Hepatocyte (in vitro differentiated cells): ENCODE data around the gene PHOSPHO2. TPM values are rescaled to one million over a fixed set of nuclear protein-coding genes. Genes with fewer than 3 reads are reported as not detected.
A peak's percentile ranks its signal among the peaks of the same experiment; 100 is the strongest.
"Not testable (repeated sequence)": the region's sequence is repeated elsewhere in the genome, so short reads cannot be mapped to it uniquely, and the experiment has no call there.

Source experiments
- DNase-seq: peaks from one replicate; pipeline ENCODE4 v3.0.0-alpha.2; 2016; ENCODE audit warnings: low spot score
- H2AFZ ChIP-seq: fragments of 200-600 bp; sonication (generic); 2 replicates; pipeline ENCODE4 v1.6.0; 2016; ENCODE audit warnings: antibody characterized with exemption, mild to moderate bottlenecking
- H3K27ac ChIP-seq: fragments of 200-600 bp; sonication (generic); 2 replicates; pipeline ENCODE4 v1.5.1; 2016; ENCODE audit warnings: mild to moderate bottlenecking
- H3K27me3 ChIP-seq: fragments of 200-600 bp; sonication (generic); 2 replicates; pipeline ENCODE4 v1.6.1; 2016
- H3K36me3 ChIP-seq: fragments of 200-600 bp; sonication (generic); replicated peaks from 2 replicates; pipeline ENCODE4 v1.5.1; 2016; ENCODE audit warnings: low read depth; ENCODE audit not compliant: insufficient read depth
- H3K4me1 ChIP-seq: fragments of 200-600 bp; sonication (generic); 2 replicates; pipeline ENCODE4 v1.5.1; 2016; ENCODE audit warnings: mild to moderate bottlenecking, moderate library complexity; ENCODE audit not compliant: insufficient read depth
- H3K4me2 ChIP-seq: fragments of 200-600 bp; sonication (generic); 2 replicates; pipeline ENCODE4 v1.6.0; 2016
- H3K4me3 ChIP-seq: fragments of 200-600 bp; sonication (generic); 2 replicates; pipeline ENCODE4 v1.5.1; 2016; ENCODE audit warnings: mild to moderate bottlenecking
- H3K79me2 ChIP-seq: fragments of 200-600 bp; sonication (generic); 2 replicates; pipeline ENCODE4 v1.6.0; 2017; ENCODE audit warnings: mild to moderate bottlenecking
- H3K9me2 ChIP-seq: fragments of 200-600 bp; sonication (generic); replicated peaks from 2 replicates; pipeline ENCODE4 v1.6.0; 2017; ENCODE audit warnings: mild to moderate bottlenecking; ENCODE audit not compliant: insufficient read depth
- H3K9me3 ChIP-seq: fragments of 200-600 bp; sonication (generic); 2 replicates; pipeline ENCODE4 v1.5.1; 2016; ENCODE audit warnings: low read depth, mild to moderate bottlenecking
- H4K20me1 ChIP-seq: fragments of 200-600 bp; sonication (generic); 2 replicates; pipeline ENCODE4 v1.6.0; 2016; ENCODE audit warnings: mild to moderate bottlenecking; ENCODE audit not compliant: insufficient read depth, poor library complexity, severe bottlenecking
- EZH2 ChIP-seq: fragments of 200-600 bp; sonication (generic); IDR thresholded peaks from 2 replicates; pipeline ENCODE4 v1.6.1; 2016; ENCODE audit warnings: antibody characterized with exemption, mild to moderate bottlenecking, borderline replicate concordance
- EZH2phosphoT487 ChIP-seq: fragments of 200-600 bp; sonication (generic); IDR thresholded peaks from one replicate; pipeline ENCODE4 v1.6.1; 2018; ENCODE audit warnings: antibody characterized with exemption, mild to moderate bottlenecking, low read depth, moderate library complexity; ENCODE audit not compliant: unreplicated experiment, severe bottlenecking
- WGBS: methylation state at CpG from one replicate; pipeline ENCODE4 v1.1.6; 2016; ENCODE audit warnings: low lambda C conversion rate; ENCODE audit errors: missing lambda C conversion rate; 5-methylcytosine and 5-hydroxymethylcytosine counted together
- polyA plus RNA-seq: library from polyadenylated mRNA; unstranded; fragments of >200 nt; fragmentation: Nextera tagmentation; extraction: Ambion mirVana; gene quantifications from 2 replicates; pipeline ENCODE4 v1.2.1, GENCODE V29; 2016
- total RNA-seq: library from RNA; depleted of rRNA; stranded (reverse); fragments of >200 nt; gene quantifications from 2 replicates; pipeline ENCODE4 v1.2.3, GENCODE V29; 2014
- TF ChIP-seq, protein P1 (sequence below): fragments of 200-600 bp; sonication (generic); IDR thresholded peaks from 2 replicates; pipeline ENCODE4 v1.5.1; 2016; ENCODE audit warnings: antibody characterized with exemption, mild to moderate bottlenecking; ENCODE audit not compliant: poor library complexity

PHOSPHO2 gene
- total and polyA plus RNA-seq, 2 experiments from 2014 or later: 7.2 to 8.7 TPM

- H3K9me3 ChIP-seq, H3K27me3 ChIP-seq, H3K36me3 ChIP-seq, H4K20me1 ChIP-seq, H3K4me1 ChIP-seq, H3K9me2 ChIP-seq, H3K79me2 ChIP-seq, H3K27ac ChIP-seq, H3K4me2 ChIP-seq, H3K4me3 ChIP-seq, H2AFZ ChIP-seq, DNase-seq: not testable (repeated sequence)
Measured at GRCh38 chr2:169687943-169688342, 6.3 kb upstream of the PHOSPHO2 start.

DNA sequence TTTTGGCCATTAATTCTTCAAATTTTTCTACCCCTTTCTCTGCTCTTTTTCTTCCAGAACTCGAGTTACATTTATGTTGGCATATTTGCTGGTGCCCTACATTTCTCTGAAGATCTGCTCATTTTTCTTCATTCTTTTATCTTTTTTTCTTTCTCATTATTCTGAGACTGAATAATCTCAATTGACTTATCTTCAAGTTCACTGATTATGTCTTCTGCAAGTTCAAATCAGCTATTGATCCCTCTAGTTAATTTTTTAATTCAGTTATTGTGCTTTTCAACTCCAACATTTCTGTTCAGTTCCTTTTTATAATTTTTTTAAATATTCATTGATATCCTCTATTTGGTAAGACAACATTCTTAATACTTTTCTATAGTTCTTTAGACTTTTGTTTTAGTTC, 3.3 kb upstream of the PHOSPHO2 start:
- Histone ChIP-seq H3K4me1 (no peaks in the 10 kb centered on the region), H3K9me2 (no peaks in the 10 kb centered on the region), H3K36me3 (no peaks in the 10 kb centered on the region), H3K27me3 (no peaks in the 10 kb centered on the region), H3K4me3 (no peak overlapping the region), H4K20me1 (no peaks in the 10 kb centered on the region), H3K4me2 (no peak overlapping the region), H3K79me2 (no peaks in the 10 kb centered on the region), H2AFZ (no peak overlapping the region), H3K27ac (no peak overlapping the region), H3K9me3 (no peaks in the 10 kb centered on the region)
- TF ChIP-seq, protein P1, sequence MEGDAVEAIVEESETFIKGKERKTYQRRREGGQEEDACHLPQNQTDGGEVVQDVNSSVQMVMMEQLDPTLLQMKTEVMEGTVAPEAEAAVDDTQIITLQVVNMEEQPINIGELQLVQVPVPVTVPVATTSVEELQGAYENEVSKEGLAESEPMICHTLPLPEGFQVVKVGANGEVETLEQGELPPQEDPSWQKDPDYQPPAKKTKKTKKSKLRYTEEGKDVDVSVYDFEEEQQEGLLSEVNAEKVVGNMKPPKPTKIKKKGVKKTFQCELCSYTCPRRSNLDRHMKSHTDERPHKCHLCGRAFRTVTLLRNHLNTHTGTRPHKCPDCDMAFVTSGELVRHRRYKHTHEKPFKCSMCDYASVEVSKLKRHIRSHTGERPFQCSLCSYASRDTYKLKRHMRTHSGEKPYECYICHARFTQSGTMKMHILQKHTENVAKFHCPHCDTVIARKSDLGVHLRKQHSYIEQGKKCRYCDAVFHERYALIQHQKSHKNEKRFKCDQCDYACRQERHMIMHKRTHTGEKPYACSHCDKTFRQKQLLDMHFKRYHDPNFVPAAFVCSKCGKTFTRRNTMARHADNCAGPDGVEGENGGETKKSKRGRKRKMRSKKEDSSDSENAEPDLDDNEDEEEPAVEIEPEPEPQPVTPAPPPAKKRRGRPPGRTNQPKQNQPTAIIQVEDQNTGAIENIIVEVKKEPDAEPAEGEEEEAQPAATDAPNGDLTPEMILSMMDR: no peak
- TF ChIP-seq EZH2 (no peak), EZH2phosphoT487 (no peak)
- DNase-seq: no peak
- WGBS: 71% methylated on average over 1 of the region's 1 CpG

DNA sequence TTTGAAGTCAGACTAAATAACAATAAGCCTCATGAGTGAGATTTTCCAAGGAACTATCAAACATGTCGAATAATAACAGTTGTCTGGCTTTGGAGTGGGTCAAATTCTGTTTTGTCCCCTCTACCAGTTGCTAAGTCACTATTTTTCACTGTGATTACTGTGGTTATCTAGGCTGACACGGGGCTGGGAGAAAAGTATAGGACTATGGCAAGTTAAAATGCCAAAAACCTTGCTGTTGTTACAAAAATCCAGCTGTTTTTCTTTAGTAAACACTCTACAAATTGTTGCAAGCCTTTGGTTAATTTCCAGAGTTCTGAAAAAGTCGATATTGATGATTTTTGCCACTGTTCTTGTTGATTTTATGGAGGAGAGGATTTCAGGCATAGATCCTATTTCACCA, 1.6 kb upstream of the PHOSPHO2 start:
- no peak for DNase-seq
- no peaks in the 10 kb centered on the region for H3K27me3 ChIP-seq
- 49% methylated on average over 3 of the region's 3 CpGs for WGBS
- H2AFZ ChIP-seq: no peak overlapping the region
- H3K9me3 ChIP-seq: no peaks in the 10 kb centered on the region
- peaks cover under 1% of the 10 kb centered on the region for H3K79me2 ChIP-seq
- no peaks in the 10 kb centered on the region for H3K4me1 ChIP-seq
- no peak overlapping the region for H3K4me2 ChIP-seq
- no peaks in the 10 kb centered on the region for H3K9me2 ChIP-seq
- no peak overlapping the region for H3K27ac ChIP-seq
- TF ChIP-seq EZH2phosphoT487 (no peak), EZH2 (no peak)
- TF ChIP-seq, protein P1: no peak
- H4K20me1 ChIP-seq: no peaks in the 10 kb centered on the region
- H3K36me3 ChIP-seq: no peaks in the 10 kb centered on the region
- no peak overlapping the region for H3K4me3 ChIP-seq

GRCh38 chr2:169693360-169693759, 909 bp upstream of the PHOSPHO2 start:
- no peaks in the 10 kb centered on the region for H3K4me1 ChIP-seq
- no peaks in the 10 kb centered on the region for H3K36me3 ChIP-seq
- 27% methylated on average over 4 of the region's 4 CpGs for WGBS
- no peak for DNase-seq
- H3K27ac ChIP-seq: no peak overlapping the region
- no peaks in the 10 kb centered on the region for H3K9me2 ChIP-seq
- TF ChIP-seq, protein P1: peak; percentile 15
- no peak for TF ChIP-seq EZH2phosphoT487
- H4K20me1 ChIP-seq: no peaks in the 10 kb centered on the region
- H3K27me3 ChIP-seq: no peaks in the 10 kb centered on the region
- no peak overlapping the region for H3K4me3 ChIP-seq
- H3K79me2 ChIP-seq: peaks cover 4% of the 10 kb centered on the region
- no peaks in the 10 kb centered on the region for H3K9me3 ChIP-seq
- peak overlapping the region; percentile 87 for H3K4me2 ChIP-seq
- peak overlapping the region; percentile 79 for H2AFZ ChIP-seq
